ENCODE data around the gene AMOT.

DNA sequence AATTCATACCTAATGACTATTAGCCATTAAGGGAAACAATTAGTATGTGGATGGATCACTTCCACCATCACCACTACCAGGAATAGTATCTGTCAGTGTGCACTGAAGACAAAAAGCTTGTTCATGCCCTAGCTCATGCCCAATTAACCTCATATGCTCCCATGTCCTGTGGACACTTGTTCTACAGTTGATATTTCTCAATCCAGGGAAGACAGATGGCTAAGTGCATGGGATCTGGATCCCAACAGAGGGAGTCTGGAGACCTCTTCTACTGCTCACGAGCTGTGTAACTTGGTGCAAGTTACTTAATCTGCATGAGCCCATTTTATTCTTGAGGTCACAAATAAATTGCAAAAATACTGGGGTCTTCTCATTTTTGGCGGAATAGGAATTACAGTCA is 23.7 kb downstream of the AMOT start:
- TF ChIP-seq, protein P1, sequence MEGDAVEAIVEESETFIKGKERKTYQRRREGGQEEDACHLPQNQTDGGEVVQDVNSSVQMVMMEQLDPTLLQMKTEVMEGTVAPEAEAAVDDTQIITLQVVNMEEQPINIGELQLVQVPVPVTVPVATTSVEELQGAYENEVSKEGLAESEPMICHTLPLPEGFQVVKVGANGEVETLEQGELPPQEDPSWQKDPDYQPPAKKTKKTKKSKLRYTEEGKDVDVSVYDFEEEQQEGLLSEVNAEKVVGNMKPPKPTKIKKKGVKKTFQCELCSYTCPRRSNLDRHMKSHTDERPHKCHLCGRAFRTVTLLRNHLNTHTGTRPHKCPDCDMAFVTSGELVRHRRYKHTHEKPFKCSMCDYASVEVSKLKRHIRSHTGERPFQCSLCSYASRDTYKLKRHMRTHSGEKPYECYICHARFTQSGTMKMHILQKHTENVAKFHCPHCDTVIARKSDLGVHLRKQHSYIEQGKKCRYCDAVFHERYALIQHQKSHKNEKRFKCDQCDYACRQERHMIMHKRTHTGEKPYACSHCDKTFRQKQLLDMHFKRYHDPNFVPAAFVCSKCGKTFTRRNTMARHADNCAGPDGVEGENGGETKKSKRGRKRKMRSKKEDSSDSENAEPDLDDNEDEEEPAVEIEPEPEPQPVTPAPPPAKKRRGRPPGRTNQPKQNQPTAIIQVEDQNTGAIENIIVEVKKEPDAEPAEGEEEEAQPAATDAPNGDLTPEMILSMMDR (IDR thresholded peaks at IDR 0.05), result no peak
- TF ChIP-seq POLR2A (IDR thresholded peaks at IDR 0.05) (no peak), EP300 (IDR thresholded peaks at IDR 0.05; ENCODE audit: low read depth) (no peak)
